ENCODE measurements around the gene ARFGEF2.
"Not testable (repeated sequence)": the region's sequence is repeated elsewhere in the genome, so short reads cannot be mapped to it uniquely, and the experiment has no call there.

ARFGEF2 gene

GRCh38 chr20:48999890-49000870 is 78.7 kb downstream of the ARFGEF2 start:
- Mint-ChIP-seq H3K4me3 (no peak overlapping the region), H3K36me3 (peaks cover 27 to 38% of the 10 kb centered on the region in 2 donors), H3K4me1 (no peaks in the 10 kb centered on the region), H3K27me3 (no peaks in the 10 kb centered on the region), H3K27ac (no peak overlapping the region), H3K9me3 (no peaks in the 10 kb centered on the region)
- no peak for ATAC-seq (replicated peaks)
- DNase-seq: no peak

GRCh38 chr20:49001741-49002140 is 80.2 kb downstream of the ARFGEF2 start:
- H3K36me3 Mint-ChIP-seq: peaks cover 27 to 39% of the 10 kb centered on the region in 2 donors
- ATAC-seq (replicated peaks) (no peak), DNase-seq (no peak)
- no peaks in the 10 kb centered on the region for H3K9me3 Mint-ChIP-seq
- no peaks in the 10 kb centered on the region for H3K4me1 Mint-ChIP-seq
- H3K4me3 Mint-ChIP-seq: no peak overlapping the region
- H3K27me3 Mint-ChIP-seq: no peaks in the 10 kb centered on the region
- H3K27ac Mint-ChIP-seq: no peak overlapping the region

GRCh38 chr20:49006446-49006980 is 85.0 kb downstream of the ARFGEF2 start:
- Mint-ChIP-seq H3K4me3 (no peak overlapping the region), H3K27me3 (no peaks in the 10 kb centered on the region), H3K9me3 (no peaks in the 10 kb centered on the region), H3K4me1 (no peaks in the 10 kb centered on the region), H3K36me3 (peaks cover 10 to 35% of the 10 kb centered on the region in 2 donors), H3K27ac (peak overlapping the region; percentile 14)
- ATAC-seq (replicated peaks) (no peak), DNase-seq (no peak)

GRCh38 chr20:49009899-49010631 is 88.6 kb downstream of the ARFGEF2 start:
- Mint-ChIP-seq H3K4me3 (no peak overlapping the region), H3K36me3 (peaks cover 27 to 59% of the 10 kb centered on the region in 2 donors), H3K27ac (no peak overlapping the region), H3K27me3 (no peaks in the 10 kb centered on the region), H3K4me1 (no peaks in the 10 kb centered on the region), H3K9me3 (no peaks in the 10 kb centered on the region)
- ATAC-seq (replicated peaks) (no peak), DNase-seq (no peak)

GRCh38 chr20:49024220-49024619 is 102.7 kb downstream of the ARFGEF2 start:
- H3K9me3 Mint-ChIP-seq: no peaks in the 10 kb centered on the region
- peaks cover 26 to 38% of the 10 kb centered on the region in 2 donors for H3K36me3 Mint-ChIP-seq
- no peak overlapping the region for H3K4me3 Mint-ChIP-seq
- no peaks in the 10 kb centered on the region for H3K4me1 Mint-ChIP-seq
- DNase-seq (no peak), ATAC-seq (replicated peaks) (no peak)
- H3K27me3 Mint-ChIP-seq: no peaks in the 10 kb centered on the region
- no peak overlapping the region for H3K27ac Mint-ChIP-seq

- H3K27me3 Mint-ChIP-seq; H3K4me3 Mint-ChIP-seq; H3K27ac Mint-ChIP-seq; H3K9me3 Mint-ChIP-seq; DNase-seq; H3K4me1 Mint-ChIP-seq; ATAC-seq (replicated peaks): not testable (repeated sequence)
- H3K36me3 Mint-ChIP-seq: peaks cover 25 to 40% of the 10 kb centered on the region in 2 donors
Observed at GRCh38 chr20:49028177-49028576, 106.7 kb downstream of the ARFGEF2 start.

GRCh38 chr20:49028684-49029083 is 107.2 kb downstream of the ARFGEF2 start:
- H3K4me1 Mint-ChIP-seq: no peaks in the 10 kb centered on the region
- H3K27ac Mint-ChIP-seq: no peak overlapping the region
- no peaks in the 10 kb centered on the region for H3K27me3 Mint-ChIP-seq
- ATAC-seq (replicated peaks): peak in 1 of 2 donors; percentile 42
- peaks cover 28 to 44% of the 10 kb centered on the region in 2 donors for H3K36me3 Mint-ChIP-seq
- DNase-seq: no peak
- H3K4me3 Mint-ChIP-seq: no peak overlapping the region
- H3K9me3 Mint-ChIP-seq: no peaks in the 10 kb centered on the region

GRCh38 chr20:49029203-49029602 is 107.7 kb downstream of the ARFGEF2 start:
- Mint-ChIP-seq H3K36me3 (peaks cover 28 to 45% of the 10 kb centered on the region in 2 donors), H3K27me3 (no peaks in the 10 kb centered on the region), H3K4me1 (no peaks in the 10 kb centered on the region), H3K27ac (peak overlapping the region; percentile 42), H3K9me3 (no peaks in the 10 kb centered on the region), H3K4me3 (no peak overlapping the region)
- no peak for DNase-seq
- no peak for ATAC-seq (replicated peaks)

- H3K27ac Mint-ChIP-seq: no peak overlapping the region
- no peak overlapping the region for H3K4me3 Mint-ChIP-seq
- H3K4me1 Mint-ChIP-seq: no peaks in the 10 kb centered on the region
- no peak for DNase-seq
- H3K36me3 Mint-ChIP-seq: peaks cover 19 to 42% of the 10 kb centered on the region in 2 donors
- H3K27me3 Mint-ChIP-seq: no peaks in the 10 kb centered on the region
- H3K9me3 Mint-ChIP-seq: no peaks in the 10 kb centered on the region
- no peak for ATAC-seq (replicated peaks)
Observed at GRCh38 chr20:49030954-49031619, 109.6 kb downstream of the ARFGEF2 start.

GRCh38 chr20:49032455-49032854 is 110.9 kb downstream of the ARFGEF2 start:
- H3K27ac Mint-ChIP-seq: no peak overlapping the region
- H3K27me3 Mint-ChIP-seq: no peaks in the 10 kb centered on the region
- no peak overlapping the region for H3K4me3 Mint-ChIP-seq
- H3K36me3 Mint-ChIP-seq: peaks cover 17 to 39% of the 10 kb centered on the region in 2 donors
- peaks cover 0 to 2% of the 10 kb centered on the region in 2 donors for H3K4me1 Mint-ChIP-seq
- DNase-seq (no peak), ATAC-seq (replicated peaks) (no peak)
- no peaks in the 10 kb centered on the region for H3K9me3 Mint-ChIP-seq

- Mint-ChIP-seq H3K4me1 (peaks cover 6 to 15% of the 10 kb centered on the region in 2 donors), H3K36me3 (peaks cover 11 to 31% of the 10 kb centered on the region in 2 donors), H3K4me3 (no peak overlapping the region), H3K9me3 (no peaks in the 10 kb centered on the region), H3K27ac (no peak overlapping the region), H3K27me3 (no peaks in the 10 kb centered on the region)
- ATAC-seq (replicated peaks): no peak
- no peak for DNase-seq
Observed at GRCh38 chr20:49034070-49034732, 112.7 kb downstream of the ARFGEF2 start.

GRCh38 chr20:49037962-49038387 is 116.5 kb downstream of the ARFGEF2 start:
- Mint-ChIP-seq H3K9me3 (no peaks in the 10 kb centered on the region), H3K27me3 (no peaks in the 10 kb centered on the region), H3K4me3 (peak overlapping the region in 1 of 2 donors; percentile 63), H3K4me1 (peaks cover 6 to 15% of the 10 kb centered on the region in 2 donors), H3K36me3 (peaks cover 10 to 27% of the 10 kb centered on the region in 2 donors), H3K27ac (peak overlapping the region; percentile 68)
- DNase-seq: no peak
- ATAC-seq (replicated peaks): peak; percentile 71 to 82

- no peaks in the 10 kb centered on the region for H3K27me3 Mint-ChIP-seq
- H3K9me3 Mint-ChIP-seq: no peaks in the 10 kb centered on the region
- peaks cover 6 to 16% of the 10 kb centered on the region in 2 donors for H3K4me1 Mint-ChIP-seq
- no peak overlapping the region for H3K27ac Mint-ChIP-seq
- no peak for ATAC-seq (replicated peaks)
- no peak for DNase-seq
- H3K36me3 Mint-ChIP-seq: peaks cover 5 to 11% of the 10 kb centered on the region in 2 donors
- H3K4me3 Mint-ChIP-seq: no peak overlapping the region
Observed at GRCh38 chr20:49039854-49040253, 118.3 kb downstream of the ARFGEF2 start.

Measured in stimulated activated naive B cell treated with anti-CD40 and anti-IgM and Interleukin-4, amounts not matched to agents 10 μg/mL and 1 μg/mL and 100 μg/mL, for 72 hours (primary cell).